Hippocampal formation (tissue), 2 donors: ENCODE data around the gene BAHCC1.

Experiments used
- DNase-seq, 2 donors: peaks; one replicate each; lab custom pipeline; 2025; lab: John Stamatoyannopoulos, UW

The BAHCC1 gene

GRCh38 chr17:81443269-81443668 lies 48.0 kb downstream of the BAHCC1 start:
- DNase-seq: no peak

- DNase-seq: no peak
Measured at GRCh38 chr17:81444610-81445339, 49.5 kb downstream of the BAHCC1 start.

- DNase-seq: no peak
Measured at GRCh38 chr17:81445642-81446503, 50.6 kb downstream of the BAHCC1 start.

- no peak for DNase-seq
Measured at GRCh38 chr17:81447331-81447933, 52.2 kb downstream of the BAHCC1 start.

GRCh38 chr17:81448442-81448841 lies 53.2 kb downstream of the BAHCC1 start:
- DNase-seq: no peak

GRCh38 chr17:81448950-81449349 lies 53.7 kb downstream of the BAHCC1 start:
- no peak for DNase-seq

GRCh38 chr17:81449351-81449750 lies 54.1 kb downstream of the BAHCC1 start:
- no peak for DNase-seq

- DNase-seq: no peak
Measured at GRCh38 chr17:81451823-81452222, 56.6 kb downstream of the BAHCC1 start.

GRCh38 chr17:81452551-81452950 lies 57.3 kb downstream of the BAHCC1 start:
- DNase-seq: no peak

- DNase-seq: no peak
Measured at GRCh38 chr17:81453076-81453475, 57.8 kb downstream of the BAHCC1 start.

- DNase-seq: no peak
Measured at GRCh38 chr17:81453712-81454111, 58.5 kb downstream of the BAHCC1 start.

- no peak for DNase-seq
Measured at GRCh38 chr17:81454473-81454872, 59.2 kb downstream of the BAHCC1 start.

- no peak for DNase-seq
Measured at GRCh38 chr17:81455387-81455786, 60.1 kb downstream of the BAHCC1 start.

GRCh38 chr17:81456091-81456490 lies 60.8 kb downstream of the BAHCC1 start:
- no peak for DNase-seq

- DNase-seq: no peak
Measured at GRCh38 chr17:81456798-81457197, 61.5 kb downstream of the BAHCC1 start.

GRCh38 chr17:81457401-81457800 lies 62.1 kb downstream of the BAHCC1 start:
- DNase-seq: no peak

- no peak for DNase-seq
Measured at GRCh38 chr17:81457917-81458555, 62.8 kb downstream of the BAHCC1 start.

GRCh38 chr17:81458628-81459027 lies 63.4 kb downstream of the BAHCC1 start:
- DNase-seq: no peak

GRCh38 chr17:81459224-81459623 lies 64.0 kb downstream of the BAHCC1 start:
- no peak for DNase-seq

- no peak for DNase-seq
Measured at GRCh38 chr17:81459864-81460263, 64.6 kb downstream of the BAHCC1 start.

- no peak for DNase-seq
Measured at GRCh38 chr17:81460856-81461460, 65.7 kb downstream of the BAHCC1 start.
